ENCODE data around the gene INIP. TPM values are rescaled to one million over a fixed set of nuclear protein-coding genes. Genes with fewer than 3 reads are reported as not detected.

The INIP gene
- polyA plus RNA-seq, 2 of the 4 experiments (the other 2 are of a cell fraction): 20.7 to 40.0 TPM

DNA sequence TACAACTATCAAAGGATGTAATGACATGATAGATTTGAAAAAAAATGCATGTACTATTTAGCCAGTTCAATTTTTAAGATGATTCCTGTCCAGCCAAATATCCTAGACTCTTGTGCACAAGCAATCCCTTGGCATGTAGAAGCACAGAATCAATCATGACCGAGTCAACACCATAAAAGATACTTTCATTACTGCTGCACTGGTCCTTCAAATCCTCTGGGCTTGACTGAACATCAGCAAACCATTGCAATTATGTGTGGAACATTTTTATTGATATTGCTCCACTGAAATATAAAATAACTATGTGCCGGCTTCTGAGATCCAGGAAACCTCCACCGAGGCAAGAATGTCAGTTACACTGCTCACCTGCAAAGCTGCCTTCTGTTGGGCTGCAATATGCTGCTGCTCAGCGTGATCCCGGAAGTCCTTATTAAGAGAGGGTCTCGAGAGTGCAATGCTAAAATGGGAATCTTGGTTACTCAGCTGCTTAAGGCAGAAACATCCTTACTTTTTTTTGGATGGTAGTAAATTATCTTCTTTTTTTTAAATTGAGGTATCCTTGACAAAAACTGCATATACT is 28.7 kb downstream of the INIP start (continued):
- TF ChIP-seq, protein P1, sequence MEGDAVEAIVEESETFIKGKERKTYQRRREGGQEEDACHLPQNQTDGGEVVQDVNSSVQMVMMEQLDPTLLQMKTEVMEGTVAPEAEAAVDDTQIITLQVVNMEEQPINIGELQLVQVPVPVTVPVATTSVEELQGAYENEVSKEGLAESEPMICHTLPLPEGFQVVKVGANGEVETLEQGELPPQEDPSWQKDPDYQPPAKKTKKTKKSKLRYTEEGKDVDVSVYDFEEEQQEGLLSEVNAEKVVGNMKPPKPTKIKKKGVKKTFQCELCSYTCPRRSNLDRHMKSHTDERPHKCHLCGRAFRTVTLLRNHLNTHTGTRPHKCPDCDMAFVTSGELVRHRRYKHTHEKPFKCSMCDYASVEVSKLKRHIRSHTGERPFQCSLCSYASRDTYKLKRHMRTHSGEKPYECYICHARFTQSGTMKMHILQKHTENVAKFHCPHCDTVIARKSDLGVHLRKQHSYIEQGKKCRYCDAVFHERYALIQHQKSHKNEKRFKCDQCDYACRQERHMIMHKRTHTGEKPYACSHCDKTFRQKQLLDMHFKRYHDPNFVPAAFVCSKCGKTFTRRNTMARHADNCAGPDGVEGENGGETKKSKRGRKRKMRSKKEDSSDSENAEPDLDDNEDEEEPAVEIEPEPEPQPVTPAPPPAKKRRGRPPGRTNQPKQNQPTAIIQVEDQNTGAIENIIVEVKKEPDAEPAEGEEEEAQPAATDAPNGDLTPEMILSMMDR (IDR thresholded peaks at IDR 0.05): no peak
- TF ChIP-seq MYC (IDR thresholded peaks at IDR 0.05; ENCODE audit: borderline replicate concordance, low read length) (no peak), HDAC2 (IDR thresholded peaks at IDR 0.05) (no peak), POLR2A (IDR thresholded peaks at IDR 0.05; ENCODE audit: low read length) (no peak), KDM1A (IDR thresholded peaks at IDR 0.05; ENCODE audit: low read depth) (no peak), TP53 (CRISPR knock-in tag; IDR thresholded peaks at IDR 0.05) (no peak), CBX8 (IDR thresholded peaks at IDR 0.05) (no peak), TFCP2L1 (CRISPR knock-in tag; IDR thresholded peaks at IDR 0.05) (no peak)

DNA sequence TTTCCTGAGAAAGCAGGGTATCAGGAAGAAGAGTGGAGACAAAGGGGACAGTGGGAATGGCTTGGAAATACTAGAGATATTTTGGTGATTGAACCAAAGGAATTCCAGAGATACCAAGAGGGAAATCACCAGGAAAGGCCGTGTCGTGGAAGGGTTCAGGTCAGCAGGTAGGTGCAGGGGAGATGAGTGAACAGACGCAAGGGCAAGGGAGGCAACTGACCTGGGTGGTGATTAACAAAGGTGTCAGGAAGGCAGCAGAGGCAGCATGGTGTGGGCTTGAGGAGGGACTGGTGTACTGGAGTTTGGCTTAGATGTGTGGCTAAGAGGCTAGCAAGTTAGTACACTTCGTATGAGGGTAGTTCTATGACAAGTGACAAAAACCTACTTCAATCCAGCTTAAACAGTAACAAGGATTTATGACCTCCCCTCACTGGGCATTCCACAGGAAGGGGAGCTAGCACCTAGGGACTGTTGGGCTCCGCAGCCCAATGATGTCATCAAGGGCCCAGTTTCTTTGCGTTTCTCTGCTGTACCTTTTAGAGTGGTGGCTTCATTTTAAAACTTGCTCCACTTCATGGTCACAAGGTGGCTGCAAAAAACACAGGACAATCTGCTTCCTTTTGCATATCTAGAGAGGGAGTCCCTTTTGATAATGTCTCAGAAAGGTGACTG is 37.0 kb downstream of the INIP start:
- Histone ChIP-seq H3K4me3 (no peak overlapping the region), H3K9me3 (peaks cover 22% of the 10 kb centered on the region), H3K4me2 (no peak overlapping the region), H3K27ac (no peak overlapping the region), H3K4me1 (no peaks in the 10 kb centered on the region)
- no peak for DNase-seq (ENCODE audit: low read depth in 1 of 2, low spot score in 1 of 2)
- TF ChIP-seq, protein P2, sequence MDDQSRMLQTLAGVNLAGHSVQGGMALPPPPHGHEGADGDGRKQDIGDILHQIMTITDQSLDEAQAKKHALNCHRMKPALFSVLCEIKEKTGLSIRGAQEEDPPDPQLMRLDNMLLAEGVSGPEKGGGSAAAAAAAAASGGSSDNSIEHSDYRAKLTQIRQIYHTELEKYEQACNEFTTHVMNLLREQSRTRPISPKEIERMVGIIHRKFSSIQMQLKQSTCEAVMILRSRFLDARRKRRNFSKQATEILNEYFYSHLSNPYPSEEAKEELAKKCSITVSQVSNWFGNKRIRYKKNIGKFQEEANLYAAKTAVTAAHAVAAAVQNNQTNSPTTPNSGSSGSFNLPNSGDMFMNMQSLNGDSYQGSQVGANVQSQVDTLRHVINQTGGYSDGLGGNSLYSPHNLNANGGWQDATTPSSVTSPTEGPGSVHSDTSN (IDR thresholded peaks at IDR 0.05): no peak
- TF ChIP-seq, protein P1 (IDR thresholded peaks at IDR 0.05): no peak
- TF ChIP-seq MYC (IDR thresholded peaks at IDR 0.05; ENCODE audit: borderline replicate concordance, low read length) (no peak), RNF2 (IDR thresholded peaks at IDR 0.05; ENCODE audit: borderline replicate concordance, low read depth) (no peak), CEBPB (IDR thresholded peaks at IDR 0.05) (no peak), RFX5 (IDR thresholded peaks at IDR 0.05) (no peak), CHD4 (IDR thresholded peaks at IDR 0.05; ENCODE audit: borderline replicate concordance) (no peak)
- TF ChIP-seq, protein P3, sequence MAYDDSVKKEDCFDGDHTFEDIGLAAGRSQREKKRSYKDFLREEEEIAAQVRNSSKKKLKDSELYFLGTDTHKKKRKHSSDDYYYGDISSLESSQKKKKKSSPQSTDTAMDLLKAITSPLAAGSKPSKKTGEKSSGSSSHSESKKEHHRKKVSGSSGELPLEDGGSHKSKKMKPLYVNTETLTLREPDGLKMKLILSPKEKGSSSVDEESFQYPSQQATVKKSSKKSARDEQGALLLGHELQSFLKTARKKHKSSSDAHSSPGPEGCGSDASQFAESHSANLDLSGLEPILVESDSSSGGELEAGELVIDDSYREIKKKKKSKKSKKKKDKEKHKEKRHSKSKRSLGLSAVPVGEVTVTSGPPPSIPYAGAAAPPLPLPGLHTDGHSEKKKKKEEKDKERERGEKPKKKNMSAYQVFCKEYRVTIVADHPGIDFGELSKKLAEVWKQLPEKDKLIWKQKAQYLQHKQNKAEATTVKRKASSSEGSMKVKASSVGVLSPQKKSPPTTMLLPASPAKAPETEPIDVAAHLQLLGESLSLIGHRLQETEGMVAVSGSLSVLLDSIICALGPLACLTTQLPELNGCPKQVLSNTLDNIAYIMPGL (CRISPR knock-in tag; IDR thresholded peaks at IDR 0.05; ENCODE audit: borderline replicate concordance): no peak
- TF ChIP-seq, protein P4, sequence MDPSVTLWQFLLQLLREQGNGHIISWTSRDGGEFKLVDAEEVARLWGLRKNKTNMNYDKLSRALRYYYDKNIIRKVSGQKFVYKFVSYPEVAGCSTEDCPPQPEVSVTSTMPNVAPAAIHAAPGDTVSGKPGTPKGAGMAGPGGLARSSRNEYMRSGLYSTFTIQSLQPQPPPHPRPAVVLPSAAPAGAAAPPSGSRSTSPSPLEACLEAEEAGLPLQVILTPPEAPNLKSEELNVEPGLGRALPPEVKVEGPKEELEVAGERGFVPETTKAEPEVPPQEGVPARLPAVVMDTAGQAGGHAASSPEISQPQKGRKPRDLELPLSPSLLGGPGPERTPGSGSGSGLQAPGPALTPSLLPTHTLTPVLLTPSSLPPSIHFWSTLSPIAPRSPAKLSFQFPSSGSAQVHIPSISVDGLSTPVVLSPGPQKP (IDR thresholded peaks at IDR 0.05; ENCODE audit: low read depth, low read length): no peak
- WGBS (ENCODE audit: missing lambda C conversion rate): 87% methylated on average over 6 of the region's 6 CpGs
- no peak for FAIRE-seq
- peak; percentile 39 to 48; a peak in 3 of 6 replicates for ATAC-seq
- ChIA-PET POLR2A (interaction anchor here (0.6 kb wide), 1 partner anchor 11 kb away, joined by 7 read pairs; no protein-coding TSS in a partner anchor), CTCF (interaction anchor here (0.6 to 1.1 kb wide), 3 partner anchors 10 to 20 kb away, joined by 3 read pairs; no protein-coding TSS in a partner anchor)
